HG02798 (cell line): ENCODE measurements around the gene PROCA1.
A peak's percentile ranks its signal among the peaks of the same experiment; 100 is the strongest.

Experiments used
- ATAC-seq: cut with Tn5 transposase; IDR thresholded peaks from one replicate; pipeline ENCODE4 v1.9.1; 2021; ENCODE audit warnings: mild to moderate bottlenecking; ENCODE audit not compliant: unreplicated experiment, poor library complexity

PROCA1 gene, protein sequence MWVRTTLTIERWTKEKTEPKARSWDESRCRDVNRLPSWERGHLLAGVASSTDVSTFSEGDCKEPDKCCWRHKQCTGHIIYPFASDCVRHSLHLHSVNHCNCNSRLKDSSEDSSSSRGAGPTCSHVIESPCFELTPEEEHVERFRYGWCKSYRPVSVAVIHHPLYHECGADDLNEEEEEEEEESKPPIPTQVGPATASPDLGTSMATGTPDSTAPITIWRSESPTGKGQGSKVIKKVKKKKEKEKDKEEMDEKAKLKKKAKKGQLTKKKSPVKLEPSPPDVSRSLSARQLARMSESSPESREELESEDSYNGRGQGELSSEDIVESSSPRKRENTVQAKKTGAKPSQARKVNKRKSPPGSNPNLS

GRCh38 chr17:28711723-28712031 lies at the start of gene PROCA1:
Gene PROCA1 (minus strand): TSS chr17:28711888. CDS start chr17:28711660, 228 bp downstream.
- no peak for ATAC-seq

DNA sequence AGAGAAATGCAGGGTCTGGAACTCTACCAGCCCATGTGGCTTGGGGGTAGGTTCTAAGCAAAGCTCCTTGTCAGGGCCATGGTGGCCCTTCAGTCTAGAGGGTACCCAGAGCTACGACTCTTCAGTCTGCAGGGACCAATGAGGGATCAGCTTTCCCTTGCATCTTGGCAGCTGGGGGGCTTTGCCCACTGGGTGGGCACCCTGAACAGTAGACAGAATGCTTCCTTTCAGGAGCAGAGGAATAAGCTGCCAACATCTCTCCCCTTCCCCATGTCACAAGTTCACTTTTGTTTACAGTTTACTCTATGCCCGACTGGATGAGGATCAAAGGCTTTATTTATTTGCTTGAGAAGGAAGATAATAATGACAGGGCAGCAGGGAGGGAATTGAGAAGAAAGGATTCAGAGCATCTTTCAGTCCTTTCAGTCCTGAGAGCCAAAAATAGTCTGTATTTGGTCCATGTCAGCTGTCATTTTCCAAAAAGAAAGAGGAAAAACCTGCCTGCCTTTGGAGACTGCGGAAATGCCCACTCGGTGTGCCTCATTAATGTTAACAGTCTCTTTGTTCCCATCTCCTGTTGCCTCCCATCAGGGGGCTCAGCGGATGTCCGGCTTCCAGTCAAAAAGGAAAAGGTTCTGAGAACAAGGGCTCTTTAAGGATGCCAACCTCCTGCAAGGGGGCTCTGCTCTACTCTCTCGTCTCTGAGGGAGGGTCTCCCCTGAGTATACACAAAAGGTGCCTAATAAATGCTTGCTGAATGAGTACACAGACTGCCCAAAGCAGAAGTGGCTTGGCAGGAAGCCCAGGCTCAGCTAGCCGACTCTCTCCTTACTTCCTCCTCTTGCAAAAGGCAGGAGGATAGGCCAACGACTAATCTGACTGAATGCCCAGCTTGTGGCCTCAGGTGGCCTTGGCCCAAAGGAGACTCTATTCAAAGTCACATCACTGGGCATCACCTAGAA lies 49.2 kb upstream of the PROCA1 start:
- no peak for ATAC-seq

GRCh38 chr17:28759256-28759865 lies 47.7 kb upstream of the PROCA1 start:
- ATAC-seq, result no peak

DNA sequence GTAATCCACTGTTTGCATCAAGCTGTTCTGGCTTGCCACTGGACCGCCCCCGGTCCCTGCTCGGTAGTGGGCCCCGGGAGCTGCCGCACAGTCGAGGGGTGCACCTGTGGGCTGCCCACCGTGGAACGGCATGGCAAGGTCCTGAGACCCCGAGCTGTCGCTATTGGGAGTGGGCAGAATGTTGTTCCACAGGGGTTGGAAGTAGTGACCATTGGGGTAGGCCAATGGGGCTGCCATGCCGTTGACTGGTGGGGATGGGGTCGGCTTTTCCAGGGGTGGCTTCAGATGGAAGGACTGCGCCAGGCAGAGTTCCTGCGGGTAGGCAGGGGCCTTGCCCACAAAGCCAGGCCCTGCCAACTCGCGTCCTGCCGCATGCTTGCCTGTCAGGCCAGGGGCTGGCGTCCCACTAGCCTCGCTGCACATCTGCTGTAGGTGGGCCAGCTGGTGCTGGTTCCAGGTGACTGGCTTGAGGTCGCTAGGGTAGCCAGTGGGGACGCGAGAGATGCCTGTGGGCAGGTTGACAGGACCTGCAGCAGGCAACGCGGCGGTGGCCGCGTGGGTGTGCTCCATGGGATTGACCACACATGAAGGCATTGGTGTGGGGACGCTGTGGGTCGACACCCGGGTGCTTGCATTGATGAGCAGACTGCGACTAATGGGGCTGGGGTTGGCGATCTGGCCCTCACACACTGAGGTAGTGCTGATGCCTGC lies 46.9 kb upstream of the PROCA1 start:
- ATAC-seq, result no peak

- ATAC-seq, result no peak
Measured at GRCh38 chr17:28756049-28756804, 44.5 kb upstream of the PROCA1 start.

GRCh38 chr17:28755486-28755885 lies 43.8 kb upstream of the PROCA1 start:
- no peak for ATAC-seq

DNA sequence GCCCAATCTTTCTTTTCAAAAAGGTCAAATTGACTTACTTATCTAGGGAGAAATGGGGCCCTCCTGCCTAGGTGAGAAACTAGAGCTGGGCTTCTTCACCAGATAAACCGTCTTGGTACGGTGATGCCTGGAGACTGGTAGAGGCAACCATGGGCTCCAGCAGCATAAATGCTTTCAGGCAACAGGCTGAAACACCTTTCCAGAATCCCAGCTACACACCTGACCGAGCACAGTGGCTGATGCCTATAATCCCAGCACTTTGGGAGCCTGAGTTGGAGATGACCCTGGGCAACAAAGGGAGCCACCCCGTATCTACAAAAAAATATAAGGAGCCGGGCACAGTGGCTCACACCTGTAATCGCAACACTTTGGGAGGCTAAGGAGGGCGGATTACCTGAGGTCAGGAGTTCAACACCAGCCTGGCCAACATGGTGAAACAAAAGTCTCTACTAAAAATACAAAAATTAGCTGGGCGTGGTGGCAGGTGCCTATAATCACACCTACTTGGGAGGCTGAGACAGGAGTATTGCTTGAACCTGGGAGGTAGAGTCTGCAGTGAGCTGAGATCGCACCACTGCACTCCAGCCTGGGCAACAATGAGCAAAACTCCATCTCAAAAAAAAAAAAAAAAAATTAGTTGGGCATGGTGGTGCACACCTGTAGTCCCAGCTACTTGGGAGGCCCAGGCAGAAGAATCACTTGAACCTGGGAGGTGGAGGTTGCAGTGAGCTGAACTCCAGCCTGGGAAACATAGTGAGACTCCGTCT lies 40.1 kb upstream of the PROCA1 start:
- no peak for ATAC-seq

GRCh38 chr17:28750178-28751047 lies 38.7 kb upstream of the PROCA1 start:
- peak; percentile 81 for ATAC-seq

GRCh38 chr17:28749516-28750177 lies 38.0 kb upstream of the PROCA1 start:
- ATAC-seq, result no peak

- no peak for ATAC-seq
Measured at GRCh38 chr17:28748852-28749515, 37.3 kb upstream of the PROCA1 start.

DNA sequence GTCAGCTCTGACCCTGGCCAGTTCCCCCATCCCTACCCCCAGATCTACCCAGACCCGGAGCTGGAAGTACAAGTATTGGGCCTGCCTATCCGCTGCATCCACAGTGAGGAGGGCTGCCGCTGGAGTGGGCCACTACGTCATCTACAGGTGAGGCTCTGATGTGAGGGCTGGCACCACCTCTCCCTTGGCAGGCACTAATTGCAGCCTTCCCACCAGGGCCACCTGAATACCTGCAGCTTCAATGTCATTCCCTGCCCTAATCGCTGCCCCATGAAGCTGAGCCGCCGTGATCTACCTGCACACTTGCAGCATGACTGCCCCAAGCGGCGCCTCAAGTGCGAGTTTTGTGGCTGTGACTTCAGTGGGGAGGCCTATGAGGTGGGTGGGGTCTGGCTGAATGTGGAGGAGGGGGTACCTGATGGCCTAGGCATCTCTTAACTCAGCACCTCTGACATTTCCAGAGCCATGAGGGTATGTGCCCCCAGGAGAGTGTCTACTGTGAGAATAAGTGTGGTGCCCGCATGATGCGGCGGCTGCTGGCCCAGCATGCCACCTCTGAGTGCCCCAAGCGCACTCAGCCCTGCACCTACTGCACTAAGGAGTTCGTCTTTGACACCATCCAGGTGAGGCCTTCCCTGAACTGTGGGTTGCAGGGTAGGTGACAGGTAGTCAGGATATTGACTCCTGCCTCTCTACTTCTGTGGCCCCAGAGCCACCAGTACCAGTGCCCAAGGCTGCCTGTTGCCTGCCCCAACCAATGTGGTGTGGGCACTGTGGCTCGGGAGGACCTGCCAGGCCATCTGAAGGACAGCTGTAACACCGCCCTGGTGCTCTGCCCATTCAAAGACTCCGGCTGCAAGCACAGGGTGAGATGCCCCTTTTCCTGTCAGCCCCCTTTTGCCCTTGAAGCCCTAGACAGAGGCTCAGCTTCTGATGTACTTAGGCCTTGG lies 36.4 kb upstream of the PROCA1 start:
- ATAC-seq, result no peak

DNA sequence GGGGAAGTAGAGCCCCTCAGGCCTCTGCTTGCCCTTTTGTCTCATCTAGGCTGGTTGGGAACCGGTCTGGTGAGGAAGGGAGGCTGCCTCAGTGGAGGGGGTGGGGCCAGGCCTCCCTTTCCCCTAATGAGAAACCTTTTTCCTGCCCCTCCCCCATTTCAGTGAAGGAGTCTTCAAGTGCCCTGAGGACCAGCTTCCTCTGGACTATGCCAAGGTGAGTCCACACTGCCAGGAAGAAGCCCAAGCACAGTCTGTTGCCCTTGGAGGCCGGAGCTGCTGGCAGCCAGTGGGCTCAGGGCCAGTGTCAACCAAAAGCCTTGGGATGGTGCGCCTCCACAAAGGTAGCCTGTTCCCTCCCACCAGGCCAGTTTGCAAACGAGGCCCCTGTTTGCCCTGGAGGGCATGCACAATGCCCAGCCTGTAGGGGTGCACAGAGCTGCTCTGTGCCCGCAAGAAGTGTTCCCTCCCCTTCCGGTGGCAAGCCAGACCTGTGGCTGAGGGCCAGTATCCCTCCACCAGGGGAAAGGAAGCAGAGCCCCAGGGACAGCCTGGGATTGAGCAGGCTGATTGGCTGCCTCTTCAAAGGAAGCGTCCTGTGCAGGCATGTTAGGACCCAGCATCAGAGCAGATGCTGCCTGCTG lies 35.5 kb upstream of the PROCA1 start:
- no peak for ATAC-seq

DNA sequence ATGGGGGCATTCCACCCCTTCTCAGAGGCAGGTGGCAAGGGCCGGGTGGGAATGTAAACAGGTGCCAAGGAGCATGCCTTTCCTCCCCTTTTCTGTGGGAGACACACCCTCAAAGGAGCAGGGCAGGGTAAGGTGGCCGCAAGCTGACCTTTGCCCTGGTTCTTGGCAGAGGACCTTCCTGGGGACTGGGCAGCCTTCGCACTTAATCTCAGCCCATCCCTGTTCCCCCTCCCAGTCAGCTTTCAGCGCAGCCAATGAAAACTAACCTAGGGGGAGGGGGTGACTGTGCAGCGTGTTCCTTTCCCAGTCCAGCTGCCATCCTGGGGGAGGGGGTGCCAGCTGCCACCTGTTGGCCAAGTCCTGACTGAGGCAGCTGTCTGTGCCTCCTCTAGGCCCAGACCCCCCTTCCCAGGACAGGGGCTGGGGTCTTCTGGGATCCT lies 34.9 kb upstream of the PROCA1 start:
- ATAC-seq, result no peak

GRCh38 chr17:28745786-28746411 lies 34.2 kb upstream of the PROCA1 start:
- no peak for ATAC-seq
